RWPE1 (cell line): ENCODE results near the gene CYB5B.

Experiments
- CTCF ChIA-PET: fragments of 350-600 bp; sonication (Branson Sonifier 250); formaldehyde crosslinking; extraction: SDS; loops from one replicate; lab custom pipeline; 2021; lab: Yijun Ruan, JAX
- POLR2A ChIA-PET: fragments of 400-600 bp; formaldehyde crosslinking; extraction: SDS; loops from one replicate; lab custom pipeline; 2020; ENCODE audit warnings: antibody characterized with exemption; ENCODE audit not compliant: low non-redundant PET; lab: Yijun Ruan, JAX
- DNase-seq: peaks from one replicate; pipeline ENCODE4 v3.0.0; 2012; ENCODE audit warnings: low spot score
- H3K27ac ChIP-seq: fragments of 450-650 bp; 2 replicates; pipeline ENCODE4 v1.5.1; 2017
- CTCF ChIP-seq: fragments of 450-650 bp; conservative IDR thresholded peaks from 2 replicates; pipeline ENCODE4 v1.5.1; 2017; ENCODE audit warnings: low read depth, mild to moderate bottlenecking

CYB5B gene

GRCh38 chr16:69476920-69477443 is 52.6 kb downstream of the CYB5B start:
- peak; percentile 74 for DNase-seq
- peak overlapping the region; percentile 77 for H3K27ac ChIP-seq
- ChIA-PET POLR2A (no interaction called here), CTCF (interaction anchor here (0.6 kb wide), 1 partner anchor 157 kb away, joined by 4 read pairs; no protein-coding TSS in a partner anchor)
- TF ChIP-seq CTCF = no peak

GRCh38 chr16:69477546-69477945 is 53.1 kb downstream of the CYB5B start:
- no peak overlapping the region for H3K27ac ChIP-seq
- ChIA-PET CTCF (no interaction called here), POLR2A (no interaction called here)
- no peak for TF ChIP-seq CTCF
- no peak for DNase-seq

GRCh38 chr16:69478685-69479084 is 54.3 kb downstream of the CYB5B start:
- CTCF ChIA-PET = no interaction called here
- DNase-seq = no peak
- no peak for TF ChIP-seq CTCF
- POLR2A ChIA-PET = no interaction called here
- no peak overlapping the region for H3K27ac ChIP-seq

- TF ChIP-seq CTCF = no peak
- no peak for DNase-seq
- H3K27ac ChIP-seq = no peak overlapping the region
- POLR2A ChIA-PET = no interaction called here
- CTCF ChIA-PET = interaction anchor here (0.5 kb wide), 1 partner anchor 109 kb away, joined by 3 read pairs; no protein-coding TSS in a partner anchor
Observed at GRCh38 chr16:69479775-69480174, 55.4 kb downstream of the CYB5B start.

GRCh38 chr16:69481901-69482341 is 57.5 kb downstream of the CYB5B start:
- ChIA-PET POLR2A (interaction anchor here (0.6 kb wide), 1 partner anchor 10 kb away, joined by 3 read pairs; no protein-coding TSS in a partner anchor), CTCF (no interaction called here)
- TF ChIP-seq CTCF = no peak
- peak overlapping the region; percentile 91 for H3K27ac ChIP-seq
- DNase-seq = peak; percentile 38

GRCh38 chr16:69482410-69482991 is 58.1 kb downstream of the CYB5B start:
- H3K27ac ChIP-seq = peak overlapping the region; percentile 91
- ChIA-PET CTCF (interaction anchor here (0.8 kb wide), 1 partner anchor 86 kb away, joined by 3 read pairs; no protein-coding TSS in a partner anchor), POLR2A (no interaction called here)
- TF ChIP-seq CTCF = no peak
- DNase-seq = no peak
